HL-60 (cell line): Measurements from ENCODE around the gene SLC15A1.

ENCODE experiments used
- POLR2AphosphoS5 ChIP-seq: IDR thresholded peaks from 2 replicates; pipeline ENCODE4 v1.6.1; 2012; ENCODE audit warnings: low read depth
- REST ChIP-seq: IDR thresholded peaks from 2 replicates; pipeline ENCODE4 v1.6.1; 2012; ENCODE audit warnings: low read depth; ENCODE audit not compliant: insufficient replicate concordance
- TF ChIP-seq, protein P1 (sequence below): IDR thresholded peaks from one replicate; pipeline ENCODE4 v1.5.1; 2011; ENCODE audit warnings: low read length, control low read depth, inconsistent platforms; ENCODE audit not compliant: insufficient read depth

GRCh38 chr13:98752467-98753290, at the start of gene SLC15A1:
- TF ChIP-seq, protein P1, sequence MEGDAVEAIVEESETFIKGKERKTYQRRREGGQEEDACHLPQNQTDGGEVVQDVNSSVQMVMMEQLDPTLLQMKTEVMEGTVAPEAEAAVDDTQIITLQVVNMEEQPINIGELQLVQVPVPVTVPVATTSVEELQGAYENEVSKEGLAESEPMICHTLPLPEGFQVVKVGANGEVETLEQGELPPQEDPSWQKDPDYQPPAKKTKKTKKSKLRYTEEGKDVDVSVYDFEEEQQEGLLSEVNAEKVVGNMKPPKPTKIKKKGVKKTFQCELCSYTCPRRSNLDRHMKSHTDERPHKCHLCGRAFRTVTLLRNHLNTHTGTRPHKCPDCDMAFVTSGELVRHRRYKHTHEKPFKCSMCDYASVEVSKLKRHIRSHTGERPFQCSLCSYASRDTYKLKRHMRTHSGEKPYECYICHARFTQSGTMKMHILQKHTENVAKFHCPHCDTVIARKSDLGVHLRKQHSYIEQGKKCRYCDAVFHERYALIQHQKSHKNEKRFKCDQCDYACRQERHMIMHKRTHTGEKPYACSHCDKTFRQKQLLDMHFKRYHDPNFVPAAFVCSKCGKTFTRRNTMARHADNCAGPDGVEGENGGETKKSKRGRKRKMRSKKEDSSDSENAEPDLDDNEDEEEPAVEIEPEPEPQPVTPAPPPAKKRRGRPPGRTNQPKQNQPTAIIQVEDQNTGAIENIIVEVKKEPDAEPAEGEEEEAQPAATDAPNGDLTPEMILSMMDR, result no peak
- TF ChIP-seq POLR2AphosphoS5 (no peak), REST (no peak)
